Stimulated activated CD8-positive, alpha-beta memory T cell treated with anti-CD3 and anti-CD28 coated beads, Interleukin-15, amount 100 ng/mL, for 1 hour (primary cell): ENCODE results near the gene PRSS56.

Experiments
- DNase-seq: peaks from one replicate; pipeline ENCODE4 v3.0.0-alpha.2; 2020; ENCODE audit warnings: low read depth

PRSS56 gene

DNA sequence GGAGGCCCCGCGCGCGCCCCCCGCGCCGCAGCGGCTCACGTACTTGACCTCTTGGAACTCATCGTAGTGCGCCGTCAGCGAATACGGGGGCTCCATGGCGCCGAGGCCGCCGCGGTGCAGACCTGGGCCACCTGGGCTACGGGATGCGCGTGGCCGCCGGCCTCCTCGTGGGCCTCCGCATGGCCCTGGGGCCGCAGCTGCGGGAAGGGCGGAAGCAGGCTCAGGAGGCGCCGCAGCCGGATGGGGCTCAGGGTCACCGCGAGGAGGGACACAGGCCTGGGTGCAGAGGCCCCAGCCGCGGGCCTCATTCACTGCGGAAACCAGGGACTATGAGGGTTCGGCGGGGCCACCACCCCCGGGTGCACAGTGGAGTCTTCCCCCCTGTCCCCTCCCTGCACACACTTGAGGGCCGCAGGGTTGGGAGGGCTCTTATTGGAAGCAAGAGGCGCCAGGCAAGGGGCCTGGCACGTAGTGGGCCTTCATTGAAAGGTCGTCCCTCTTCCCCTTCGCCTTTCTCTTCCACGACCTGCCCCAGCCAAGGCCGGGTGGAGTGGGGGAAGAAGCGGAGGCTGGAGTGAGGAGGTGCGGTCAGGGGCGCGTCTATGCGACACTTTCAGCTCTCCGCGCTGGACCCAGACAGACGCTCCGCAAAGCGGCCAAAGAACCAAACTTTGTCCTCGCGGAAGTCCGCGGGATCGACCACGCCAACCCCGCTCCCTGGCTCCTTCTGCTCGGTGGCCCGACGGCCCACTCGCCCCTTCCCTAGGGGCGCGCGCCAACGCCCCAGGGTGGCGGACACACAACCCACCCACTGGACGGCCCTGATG, 33.4 kb upstream of the PRSS56 start:
- no peak for DNase-seq

DNA sequence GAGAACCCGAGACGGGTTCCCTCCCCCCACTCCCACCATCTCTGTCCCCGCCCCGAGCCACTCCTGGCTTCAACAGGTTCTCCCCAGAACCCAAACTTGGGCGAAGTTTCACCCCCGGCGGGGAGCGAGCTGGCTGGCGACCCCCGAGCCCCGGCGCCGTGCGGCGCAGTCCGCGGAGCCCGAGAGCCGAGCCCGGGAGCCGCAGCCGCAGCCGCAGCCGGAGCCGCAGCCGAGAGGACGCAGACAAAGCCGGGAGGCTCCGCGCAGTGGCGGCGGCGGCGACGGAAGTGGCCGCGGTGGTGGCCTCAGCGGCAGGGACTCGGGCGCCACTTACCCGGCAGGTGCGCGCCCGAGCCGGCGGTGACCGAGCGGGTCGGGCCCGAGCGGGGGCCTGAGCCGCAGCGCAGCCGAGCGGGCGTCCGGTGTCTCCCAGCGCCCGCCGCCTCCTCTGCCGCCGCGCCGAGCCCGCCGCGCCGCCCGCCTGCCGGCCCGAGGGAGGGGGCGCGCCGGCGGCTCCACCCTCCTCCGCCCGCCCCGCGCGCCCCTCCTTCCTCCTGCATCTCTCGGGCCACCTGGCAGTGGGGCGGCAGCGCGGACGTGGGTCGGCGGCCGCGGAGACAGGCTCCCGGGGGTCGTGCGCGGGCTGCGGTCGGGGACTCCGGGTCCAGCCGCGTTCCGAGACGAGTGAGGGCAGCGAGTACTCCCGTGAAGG, 32.6 kb upstream of the PRSS56 start, which contains the start of gene ECEL1:
Gene ECEL1 (minus strand): TSS at position 450 of the 712 bp plus-strand sequence. CDS start 1,181 bp downstream, outside the sequence.
- DNase-seq: no peak

DNA sequence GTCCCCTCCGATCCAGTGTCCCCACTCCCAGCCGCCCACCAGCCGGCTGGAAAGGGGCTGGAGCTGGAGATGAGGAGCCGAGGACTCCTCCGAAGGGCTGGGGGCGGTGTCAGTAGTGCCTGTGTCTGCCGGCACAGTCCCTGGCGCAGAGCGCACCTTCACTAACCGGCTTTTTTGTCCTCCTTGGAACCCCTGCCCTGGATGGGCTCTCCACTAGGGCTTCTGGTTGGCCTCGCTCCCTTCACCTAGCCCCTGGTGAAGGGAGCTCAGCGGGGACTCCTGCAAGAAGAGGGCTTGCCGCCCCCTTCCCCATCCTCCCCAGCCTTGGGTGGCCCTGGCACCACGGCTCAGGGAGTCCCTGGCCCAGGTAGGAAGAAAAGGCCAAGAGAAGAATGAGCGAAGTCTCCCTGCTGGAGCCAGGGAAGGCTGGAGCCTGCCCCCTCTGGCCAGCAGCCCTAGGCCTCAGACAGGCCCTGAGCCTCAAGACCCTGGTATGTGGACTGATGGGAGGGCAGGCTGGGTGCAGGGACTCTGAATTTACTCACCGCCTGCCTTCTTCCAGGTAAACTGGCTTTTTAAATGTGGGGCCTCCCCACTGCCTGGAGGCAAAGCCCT, 32.0 kb upstream of the PRSS56 start:
- DNase-seq: no peak

DNA sequence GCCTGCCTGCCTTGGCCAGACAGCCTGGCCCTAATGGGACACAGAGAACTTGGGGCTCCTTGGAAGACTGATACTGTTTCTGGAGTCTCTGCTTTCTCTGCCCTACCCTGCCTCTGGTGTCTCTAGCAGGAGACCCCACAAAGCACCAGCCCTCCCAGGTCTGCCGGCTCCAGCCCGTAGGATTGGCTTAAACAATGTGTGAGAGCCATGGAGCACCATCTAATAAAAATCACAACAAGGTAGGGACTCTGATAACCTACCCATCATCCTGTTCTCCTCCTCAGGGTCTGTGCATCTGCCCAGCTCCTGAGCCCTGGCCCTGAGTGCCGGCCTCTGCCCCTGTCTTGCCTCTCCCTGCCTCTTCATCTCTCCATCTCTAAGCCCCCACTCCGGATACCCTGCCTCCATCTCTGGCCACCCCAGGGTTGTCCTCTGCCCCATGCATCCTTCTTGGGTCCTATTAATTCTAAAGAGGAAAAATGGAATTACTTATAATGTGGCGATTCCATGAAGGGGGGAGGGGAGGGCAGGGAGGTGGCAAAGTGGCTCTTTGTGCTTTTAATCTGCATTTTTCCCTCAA, 31.4 kb upstream of the PRSS56 start:
- no peak for DNase-seq

DNA sequence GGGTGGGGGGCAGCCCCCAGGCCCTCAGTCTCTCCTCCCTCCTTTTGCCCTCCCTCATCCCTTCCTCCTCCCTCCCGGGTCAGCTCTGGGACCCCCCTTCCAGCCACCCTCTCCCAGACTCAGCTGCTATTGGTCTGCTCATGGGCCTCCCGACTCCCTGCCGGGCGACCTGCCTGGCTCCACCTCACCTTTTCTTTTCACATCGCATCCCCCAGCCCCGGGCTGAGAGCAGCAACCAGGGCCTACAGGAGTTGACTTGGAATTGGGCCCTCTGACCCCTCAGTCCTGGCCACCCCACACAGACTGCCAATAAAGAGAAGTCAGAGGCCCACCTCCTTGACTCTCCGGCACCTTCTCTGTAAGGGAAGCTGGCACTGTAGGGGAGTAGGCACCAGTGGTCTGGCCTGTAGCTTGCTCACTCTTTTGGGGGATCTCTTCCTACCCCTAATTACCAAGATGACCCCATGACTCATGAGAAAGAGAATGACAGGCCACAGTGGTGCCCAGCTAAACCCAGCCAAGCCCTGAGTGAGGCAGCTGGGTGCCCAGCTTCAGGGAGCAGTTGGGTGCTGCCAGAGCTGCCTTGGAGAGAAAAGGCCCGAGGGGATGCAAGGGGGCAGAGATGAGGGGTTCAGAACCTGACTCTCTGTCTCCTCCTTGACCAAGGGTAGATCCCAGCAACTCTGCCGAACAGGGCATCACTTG, 30.5 kb upstream of the PRSS56 start:
- no peak for DNase-seq

DNA sequence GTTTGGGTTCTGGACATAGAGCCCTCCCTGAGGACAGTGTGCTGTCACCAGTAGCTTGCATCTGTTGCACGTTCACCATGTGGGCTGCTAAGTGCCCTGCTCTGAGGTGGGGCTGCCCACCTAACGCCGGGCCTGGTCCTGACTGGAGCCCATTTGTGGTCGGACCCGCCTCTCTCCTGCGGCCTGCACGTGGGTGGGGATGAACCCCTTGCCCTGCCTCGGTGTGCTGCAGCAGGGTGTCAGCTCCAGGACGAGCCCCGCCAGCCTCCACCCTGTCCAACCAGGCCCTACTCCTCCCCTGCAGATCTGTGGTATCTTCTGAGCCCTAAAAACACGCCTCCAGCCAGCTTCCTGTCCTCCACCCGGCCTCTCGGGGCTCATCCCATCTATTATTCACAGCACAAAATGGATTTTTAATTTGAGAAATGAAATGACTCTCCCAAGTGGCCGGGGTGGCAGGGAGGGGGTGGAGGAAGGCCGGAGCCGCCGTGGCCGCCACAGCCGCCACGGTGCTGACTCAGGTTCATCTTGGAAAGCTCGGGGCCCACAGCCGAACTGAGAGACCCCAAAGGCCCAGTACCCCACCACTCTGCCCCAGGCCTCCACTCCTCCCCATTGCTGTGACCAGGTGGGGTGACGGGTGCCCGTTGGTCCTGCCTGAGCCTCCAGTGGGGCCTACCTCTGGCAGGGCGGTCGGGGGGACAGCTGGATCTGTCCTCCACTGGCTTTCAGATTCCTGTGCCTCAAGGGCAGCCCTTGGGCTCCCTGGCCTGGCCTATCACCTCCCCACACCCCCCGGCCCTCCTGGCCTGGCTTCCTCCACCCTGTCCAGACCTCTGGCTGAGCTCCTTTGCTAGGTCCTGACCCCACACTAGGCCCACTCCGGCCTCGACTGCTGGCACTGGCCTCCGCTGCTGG, 29.7 kb upstream of the PRSS56 start:
- DNase-seq: no peak

DNA sequence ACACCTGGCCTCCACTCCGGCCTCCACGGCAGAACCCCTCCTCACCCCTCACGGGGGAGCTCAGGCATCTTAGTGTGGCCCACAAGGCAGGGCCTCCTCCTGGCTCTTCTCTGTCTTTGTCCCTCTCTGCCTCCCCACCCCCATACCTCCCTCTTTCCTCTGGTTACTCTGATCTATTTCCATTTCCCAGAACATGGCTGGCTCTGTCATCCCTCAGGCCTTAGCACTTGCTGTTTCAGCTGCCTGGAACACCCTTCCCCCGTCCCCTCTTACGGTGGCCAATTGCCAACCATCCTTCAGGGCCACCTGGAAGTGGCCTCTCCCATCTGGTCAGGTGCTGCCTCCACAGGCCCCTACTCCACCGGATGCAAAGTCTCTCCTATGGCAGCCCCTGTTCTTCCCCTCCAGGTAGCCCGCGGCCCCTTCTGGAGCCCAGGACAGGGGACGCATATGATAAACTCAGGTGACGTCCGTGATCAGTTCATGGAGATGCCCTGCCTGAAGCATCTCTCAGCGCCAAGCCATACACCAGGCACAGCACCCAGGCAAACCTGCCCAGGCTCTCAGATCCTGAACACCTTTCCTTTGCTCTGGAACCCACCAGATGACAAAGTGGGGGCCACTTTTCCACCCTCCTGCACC, 28.9 kb upstream of the PRSS56 start:
- DNase-seq: no peak

DNA sequence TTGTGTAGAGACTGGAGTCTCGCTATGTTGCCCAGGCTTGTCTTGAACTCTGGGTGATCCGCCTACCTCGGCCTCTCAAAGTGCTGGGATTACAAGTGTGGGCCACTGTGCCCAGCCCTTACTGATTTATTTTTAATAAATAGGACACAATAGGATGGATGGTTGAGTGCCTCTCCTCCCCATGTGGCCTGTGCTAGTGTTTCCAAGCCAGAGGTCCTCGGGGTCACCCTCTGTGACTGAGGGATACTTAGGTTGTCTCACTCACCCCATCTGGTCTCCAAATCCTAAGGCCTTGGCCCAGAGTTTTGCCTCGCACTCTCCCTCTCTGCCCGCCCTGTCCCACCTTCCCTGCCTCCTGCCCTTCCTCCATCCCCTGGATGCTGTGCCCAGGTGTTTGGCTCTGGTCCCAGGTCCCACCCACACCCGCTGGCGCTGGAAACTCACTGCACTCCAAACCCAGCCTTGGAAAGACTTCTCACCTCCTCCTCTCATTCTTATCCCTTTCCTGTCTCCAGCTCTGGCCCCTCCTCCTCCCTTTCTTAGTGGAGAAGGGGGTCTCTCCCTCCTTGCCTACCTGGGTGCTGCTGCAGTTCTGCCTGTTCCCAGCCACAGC, 27.8 kb upstream of the PRSS56 start:
- no peak for DNase-seq

DNA sequence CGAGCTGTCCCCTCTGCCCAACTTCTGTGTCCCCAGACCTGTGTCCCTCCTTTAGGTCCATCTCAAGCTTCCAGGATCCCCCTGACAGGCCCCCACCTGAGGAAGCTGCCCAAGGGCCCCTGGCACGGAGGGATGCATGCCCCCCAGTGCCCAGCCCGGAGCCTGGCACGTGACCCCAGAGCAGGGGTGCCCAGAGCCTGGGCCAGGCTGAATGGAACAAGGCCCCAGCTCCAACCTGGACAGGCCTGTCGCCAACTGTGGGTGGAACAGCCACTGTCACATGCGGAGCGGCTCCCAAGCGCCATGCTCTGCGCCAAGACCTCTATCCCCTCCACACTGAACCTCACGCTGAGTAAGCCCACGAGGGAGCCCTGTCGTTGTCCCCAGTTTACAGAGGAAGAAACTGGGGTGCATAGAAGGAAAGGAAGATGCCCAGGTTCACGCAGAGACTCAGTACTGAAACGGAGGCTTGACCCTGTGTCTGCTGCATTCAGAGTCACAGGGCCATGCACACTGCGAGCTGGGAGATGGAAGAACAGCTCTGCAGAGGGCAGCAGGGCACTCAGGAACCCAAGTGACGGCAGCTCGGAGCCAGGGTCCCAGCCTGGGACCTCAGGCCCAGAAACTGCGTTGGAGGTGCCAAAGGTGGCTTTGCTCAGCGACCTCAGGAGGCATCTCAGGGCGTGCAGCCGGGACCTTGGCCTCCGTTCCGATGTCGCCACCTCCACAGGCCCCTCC, 27.1 kb upstream of the PRSS56 start:
- DNase-seq: no peak

DNA sequence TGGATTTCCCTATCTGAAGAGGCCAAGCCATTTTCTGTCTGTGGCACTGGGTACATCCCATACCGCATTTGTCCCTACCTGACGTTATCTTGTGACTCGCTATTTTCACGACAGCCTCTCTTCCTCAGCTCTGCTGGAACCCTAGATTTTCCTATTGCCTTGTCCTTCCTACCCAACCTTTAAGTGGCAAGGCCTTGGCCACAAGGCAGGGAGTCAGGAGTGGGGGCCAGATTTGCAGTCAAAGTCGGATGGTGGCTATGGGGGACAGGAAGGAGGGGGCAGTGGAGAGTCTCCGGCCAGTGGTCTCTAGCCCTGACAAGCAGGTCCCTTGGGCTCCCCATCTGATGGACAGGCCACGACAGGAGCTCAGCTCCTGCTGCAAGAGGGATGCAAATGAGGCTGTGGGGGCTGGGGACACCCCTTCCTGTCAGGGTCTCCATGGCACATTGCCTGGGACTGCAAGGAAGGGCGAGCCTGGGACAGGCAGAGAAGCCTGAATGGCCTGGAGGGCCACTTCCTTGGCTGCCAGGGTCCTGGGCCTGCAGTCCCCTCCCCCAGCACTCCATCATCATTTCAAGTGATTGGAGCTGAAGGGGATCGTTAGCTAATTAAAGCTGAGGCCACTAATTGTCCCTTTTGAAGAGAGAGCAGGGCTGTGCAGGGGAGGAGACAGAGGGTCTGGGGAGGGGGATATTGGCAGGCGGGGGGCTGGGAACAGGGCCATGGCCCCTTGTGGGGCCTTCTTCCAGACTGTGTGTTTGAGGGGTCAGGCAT, 26.3 kb upstream of the PRSS56 start:
- no peak for DNase-seq

DNA sequence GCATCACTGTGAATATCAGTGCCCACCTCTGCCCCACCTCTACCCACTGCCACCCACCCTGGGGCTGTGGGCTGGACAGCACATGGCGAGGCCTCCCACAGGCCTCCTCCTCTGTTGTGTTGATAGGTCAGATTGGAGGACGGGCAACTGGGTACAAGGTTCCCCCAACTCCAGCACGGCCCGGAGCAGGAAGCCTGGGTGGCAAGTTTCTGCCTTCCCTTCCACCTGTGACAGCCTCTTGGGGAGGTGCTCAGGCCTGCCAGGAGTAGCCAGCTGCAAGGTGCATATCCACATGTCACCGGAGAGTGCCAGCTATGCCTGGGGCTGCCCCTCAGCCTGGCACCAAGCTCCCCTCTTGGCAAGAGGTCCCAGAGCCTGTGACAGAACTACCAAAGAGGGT, 25.6 kb upstream of the PRSS56 start:
- DNase-seq: no peak

DNA sequence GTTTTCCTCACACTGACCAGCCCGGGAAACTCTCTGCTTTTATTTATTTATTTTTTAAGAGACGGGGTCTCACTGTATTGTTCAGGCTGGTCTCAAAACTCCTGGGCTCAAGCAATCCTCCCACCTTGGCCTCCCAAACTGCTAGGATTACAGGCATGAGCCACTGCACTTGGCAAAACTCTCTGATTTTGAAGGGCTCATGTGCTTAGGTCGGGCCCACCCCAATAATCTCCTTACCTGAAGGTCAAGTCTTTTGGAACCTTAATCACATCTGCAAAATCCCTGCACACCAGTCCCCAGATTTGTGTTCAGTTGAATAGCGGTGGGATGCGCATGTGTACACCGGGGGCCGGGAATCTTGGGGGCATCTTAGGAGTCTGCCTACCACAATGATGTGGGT, 24.9 kb upstream of the PRSS56 start:
- DNase-seq: no peak

DNA sequence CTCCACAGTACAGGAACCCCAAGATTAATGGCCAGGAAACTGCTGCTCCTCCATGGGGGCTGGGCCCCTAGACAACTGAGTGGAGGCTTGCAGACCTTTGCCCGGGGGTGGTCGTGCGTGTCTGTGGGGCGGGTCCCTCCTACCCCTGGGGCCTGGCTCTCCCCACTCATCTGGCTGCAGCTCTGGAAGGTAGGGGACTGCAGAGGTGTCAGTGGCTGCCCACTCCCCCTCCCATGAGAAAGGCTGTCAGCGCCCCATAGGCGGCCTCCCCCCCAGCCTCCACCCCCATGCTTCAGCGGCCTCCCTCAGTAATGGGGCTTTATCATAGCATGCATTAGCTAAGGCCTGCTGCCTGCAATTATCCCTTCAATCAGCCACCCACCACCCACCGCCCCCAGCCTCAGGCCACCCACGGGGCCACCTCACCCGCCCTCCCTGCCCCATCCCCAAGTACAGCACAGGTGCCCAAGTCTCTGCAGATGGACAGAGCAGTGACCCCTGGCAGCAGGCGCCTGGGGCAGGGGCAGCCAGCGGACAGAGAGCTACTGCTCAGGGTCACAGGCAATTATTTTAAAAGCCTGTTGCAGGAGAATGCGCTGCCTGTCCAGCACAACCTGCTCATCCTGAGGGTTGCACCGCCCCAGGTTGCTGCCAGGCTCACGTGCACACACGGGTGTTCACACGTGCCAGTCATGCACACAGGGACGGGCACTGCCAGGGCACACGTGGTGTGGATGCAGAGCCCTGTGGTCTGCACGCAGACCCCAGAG, 23.5 kb upstream of the PRSS56 start:
- DNase-seq: no peak

DNA sequence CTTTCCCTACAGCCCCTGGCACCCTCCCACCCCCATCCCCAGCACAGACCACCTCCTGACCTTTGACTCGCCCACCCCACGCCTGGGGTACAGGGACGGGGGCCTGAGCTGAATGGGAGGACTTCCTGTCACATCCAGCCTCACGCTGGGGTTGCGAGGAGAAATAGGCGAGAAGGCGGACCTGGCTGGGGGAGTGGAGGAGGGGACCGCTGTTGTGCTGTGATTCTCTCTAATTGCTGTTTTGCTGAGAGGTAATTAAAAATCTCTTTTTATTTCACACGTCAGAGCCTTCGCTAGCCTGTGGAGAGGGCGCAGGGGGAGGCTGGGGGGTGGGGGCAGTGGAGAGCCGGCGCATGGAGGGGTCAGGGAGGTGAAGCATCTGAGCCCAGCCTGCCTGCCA, 22.8 kb upstream of the PRSS56 start:
- DNase-seq: no peak

DNA sequence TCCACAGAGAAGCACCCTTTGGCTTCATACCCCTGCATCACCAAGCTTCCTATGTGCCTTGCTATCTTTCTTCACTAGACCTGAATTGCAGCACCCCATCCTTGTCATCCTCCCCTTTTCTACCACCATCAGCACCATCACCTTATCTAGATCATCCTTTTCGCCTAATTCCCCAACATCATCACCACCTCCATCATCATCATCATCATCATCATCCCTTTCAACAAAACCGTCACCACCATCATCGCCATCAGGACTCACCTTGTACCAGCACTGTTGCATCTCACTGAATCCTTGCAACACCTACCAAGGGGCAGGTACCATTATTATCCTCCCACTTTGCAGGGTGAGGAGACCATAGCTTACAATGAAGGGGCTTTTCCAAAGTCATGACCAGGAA, 21.7 kb upstream of the PRSS56 start:
- no peak for DNase-seq

DNA sequence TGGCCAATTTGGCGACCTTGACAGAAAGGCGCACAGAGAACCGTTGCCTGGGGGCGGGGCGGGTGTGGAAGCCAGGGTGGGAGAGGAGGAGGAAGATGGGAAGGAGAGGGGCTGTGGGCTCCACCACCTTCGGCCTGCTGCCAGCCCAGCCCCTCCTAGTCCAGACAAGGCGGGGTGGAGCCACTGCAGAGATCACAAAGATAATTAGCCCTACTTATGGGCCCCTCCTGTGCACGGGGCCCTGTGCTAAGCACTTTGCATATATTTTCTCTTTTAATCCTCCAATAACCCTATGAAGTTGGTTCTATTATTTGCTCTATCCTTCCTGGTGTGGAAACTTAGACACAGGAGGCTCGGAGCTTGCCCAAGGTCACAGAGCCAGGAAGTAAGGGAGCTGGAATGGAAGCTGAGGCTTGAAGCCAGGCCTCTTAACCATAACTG, 18.8 kb upstream of the PRSS56 start:
- DNase-seq: no peak

DNA sequence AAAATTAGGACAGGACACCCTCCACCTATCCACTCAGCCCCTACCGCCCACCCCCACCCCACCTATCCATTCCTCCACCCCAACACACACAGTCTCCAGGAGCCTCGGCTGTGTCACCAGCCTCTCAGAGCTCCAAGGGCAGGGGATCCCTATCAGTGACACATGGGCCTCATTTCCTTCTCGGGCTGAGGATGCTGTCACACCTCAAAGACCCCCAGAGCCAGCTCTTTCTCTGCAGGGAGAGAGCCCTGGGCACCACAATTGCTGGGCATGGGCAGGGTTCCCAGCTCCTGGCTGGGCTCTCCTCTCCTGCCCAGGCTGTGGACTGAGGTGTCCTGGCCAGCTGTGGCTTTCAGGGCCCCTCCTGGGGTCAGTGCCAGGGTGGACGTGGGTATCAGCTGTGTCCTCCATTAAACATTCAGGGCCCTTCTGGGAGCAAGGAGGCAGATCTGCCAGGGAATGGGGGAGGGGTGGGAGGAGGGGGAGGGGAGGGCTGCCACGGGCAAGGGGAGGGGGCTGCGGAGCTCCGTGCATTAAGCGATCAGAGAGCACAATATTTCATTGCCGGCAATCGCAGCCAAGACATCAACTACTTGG, 18.3 kb upstream of the PRSS56 start:
- DNase-seq: no peak
